ENCODE results near the gene MEAK7.

The MEAK7 gene

DNA sequence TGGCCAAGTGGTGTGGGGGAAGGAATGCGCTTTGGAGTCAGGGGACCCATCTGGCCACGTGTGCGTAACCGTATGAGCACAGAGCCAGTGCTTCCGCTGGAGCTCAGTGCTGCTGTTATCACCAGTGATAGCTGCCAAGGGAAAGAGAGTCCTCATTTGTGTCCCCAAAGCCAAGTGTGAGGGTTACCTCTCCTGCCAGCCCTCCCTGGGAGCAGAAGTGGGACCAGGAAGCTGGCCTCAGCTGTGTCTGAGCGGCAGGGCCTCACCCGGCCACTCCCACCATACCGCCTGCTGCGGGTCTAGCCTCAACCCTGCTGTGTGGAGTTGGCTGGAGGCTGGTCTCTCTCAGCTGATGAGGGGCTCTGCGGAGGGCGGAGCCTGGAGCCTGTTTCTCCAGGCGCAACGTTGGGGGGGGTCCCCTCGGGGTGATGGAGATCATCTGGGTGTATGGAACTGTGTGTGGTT lies 44.5 kb downstream of the MEAK7 start:
- Histone ChIP-seq H3F3A (ENCODE audit: control insufficient read depth, insufficient read depth) (no peaks in the 10 kb centered on the region), H3K27ac (ENCODE audit: low read depth, low read length) (no peak overlapping the region), H3K9me2 (replicated peaks; ENCODE audit: control insufficient read depth, low read length) (no peaks in the 10 kb centered on the region), H3K4me2 (ENCODE audit: low read length) (no peak overlapping the region), H3K79me2 (ENCODE audit: control insufficient read depth, low read length) (no peaks in the 10 kb centered on the region), H3K9me3 (ENCODE audit: control insufficient read depth, insufficient read depth, low read length) (no peaks in the 10 kb centered on the region), H4K20me1 (ENCODE audit: control insufficient read depth, insufficient read depth, low read depth, low read length) (no peaks in the 10 kb centered on the region), H3K4me1 (ENCODE audit: control insufficient read depth, low read length) (no peaks in the 10 kb centered on the region), H3K36me3 (ENCODE audit: control insufficient read depth, low read length) (no peaks in the 10 kb centered on the region), H3K4me3 (ENCODE audit: low read length) (no peak overlapping the region), H3K27me3 (ENCODE audit: control insufficient read depth, low read length) (no peaks in the 10 kb centered on the region)
- TF ChIP-seq EZH2phosphoT487 (IDR thresholded peaks at IDR 0.05; ENCODE audit: borderline replicate concordance, low read length): no peak
- TF ChIP-seq, protein P1, sequence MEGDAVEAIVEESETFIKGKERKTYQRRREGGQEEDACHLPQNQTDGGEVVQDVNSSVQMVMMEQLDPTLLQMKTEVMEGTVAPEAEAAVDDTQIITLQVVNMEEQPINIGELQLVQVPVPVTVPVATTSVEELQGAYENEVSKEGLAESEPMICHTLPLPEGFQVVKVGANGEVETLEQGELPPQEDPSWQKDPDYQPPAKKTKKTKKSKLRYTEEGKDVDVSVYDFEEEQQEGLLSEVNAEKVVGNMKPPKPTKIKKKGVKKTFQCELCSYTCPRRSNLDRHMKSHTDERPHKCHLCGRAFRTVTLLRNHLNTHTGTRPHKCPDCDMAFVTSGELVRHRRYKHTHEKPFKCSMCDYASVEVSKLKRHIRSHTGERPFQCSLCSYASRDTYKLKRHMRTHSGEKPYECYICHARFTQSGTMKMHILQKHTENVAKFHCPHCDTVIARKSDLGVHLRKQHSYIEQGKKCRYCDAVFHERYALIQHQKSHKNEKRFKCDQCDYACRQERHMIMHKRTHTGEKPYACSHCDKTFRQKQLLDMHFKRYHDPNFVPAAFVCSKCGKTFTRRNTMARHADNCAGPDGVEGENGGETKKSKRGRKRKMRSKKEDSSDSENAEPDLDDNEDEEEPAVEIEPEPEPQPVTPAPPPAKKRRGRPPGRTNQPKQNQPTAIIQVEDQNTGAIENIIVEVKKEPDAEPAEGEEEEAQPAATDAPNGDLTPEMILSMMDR (IDR thresholded peaks at IDR 0.05; ENCODE audit: low read depth, low read length, poor library complexity, severe bottlenecking): no peak

DNA sequence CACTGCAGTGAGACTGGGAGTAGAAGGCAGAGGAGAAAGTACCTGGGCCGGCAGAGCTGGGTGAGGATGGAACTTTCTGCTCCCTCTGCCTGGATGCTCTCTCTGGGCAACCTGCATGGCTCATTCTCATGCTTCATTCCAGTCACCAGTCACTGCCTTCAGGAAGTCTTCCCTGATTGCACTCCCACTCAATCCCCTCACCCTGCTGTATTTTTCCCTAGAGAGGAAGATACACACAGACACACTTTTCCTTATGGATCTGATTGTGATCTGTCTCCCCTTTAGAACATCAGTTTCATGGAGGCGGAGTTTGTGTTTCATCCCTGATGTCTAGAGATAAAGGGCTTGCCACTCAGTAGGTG lies 44.9 kb downstream of the MEAK7 start:
- Histone ChIP-seq H3K4me2 (ENCODE audit: low read length) (no peak overlapping the region), H4K20me1 (ENCODE audit: control insufficient read depth, insufficient read depth, low read depth, low read length) (no peaks in the 10 kb centered on the region), H3K79me2 (ENCODE audit: control insufficient read depth, low read length) (no peaks in the 10 kb centered on the region), H3K9me2 (replicated peaks; ENCODE audit: control insufficient read depth, low read length) (no peaks in the 10 kb centered on the region), H3K9me3 (ENCODE audit: control insufficient read depth, insufficient read depth, low read length) (no peaks in the 10 kb centered on the region), H3K27me3 (ENCODE audit: control insufficient read depth, low read length) (no peaks in the 10 kb centered on the region), H3K4me3 (ENCODE audit: low read length) (no peak overlapping the region), H3K4me1 (ENCODE audit: control insufficient read depth, low read length) (no peaks in the 10 kb centered on the region), H3K36me3 (ENCODE audit: control insufficient read depth, low read length) (no peaks in the 10 kb centered on the region), H3K27ac (ENCODE audit: low read depth, low read length) (no peak overlapping the region), H3F3A (ENCODE audit: control insufficient read depth, insufficient read depth) (no peaks in the 10 kb centered on the region)
- no peak for TF ChIP-seq EZH2phosphoT487 (IDR thresholded peaks at IDR 0.05; ENCODE audit: borderline replicate concordance, low read length)
- TF ChIP-seq, protein P1 (IDR thresholded peaks at IDR 0.05; ENCODE audit: low read depth, low read length, poor library complexity, severe bottlenecking): no peak

DNA sequence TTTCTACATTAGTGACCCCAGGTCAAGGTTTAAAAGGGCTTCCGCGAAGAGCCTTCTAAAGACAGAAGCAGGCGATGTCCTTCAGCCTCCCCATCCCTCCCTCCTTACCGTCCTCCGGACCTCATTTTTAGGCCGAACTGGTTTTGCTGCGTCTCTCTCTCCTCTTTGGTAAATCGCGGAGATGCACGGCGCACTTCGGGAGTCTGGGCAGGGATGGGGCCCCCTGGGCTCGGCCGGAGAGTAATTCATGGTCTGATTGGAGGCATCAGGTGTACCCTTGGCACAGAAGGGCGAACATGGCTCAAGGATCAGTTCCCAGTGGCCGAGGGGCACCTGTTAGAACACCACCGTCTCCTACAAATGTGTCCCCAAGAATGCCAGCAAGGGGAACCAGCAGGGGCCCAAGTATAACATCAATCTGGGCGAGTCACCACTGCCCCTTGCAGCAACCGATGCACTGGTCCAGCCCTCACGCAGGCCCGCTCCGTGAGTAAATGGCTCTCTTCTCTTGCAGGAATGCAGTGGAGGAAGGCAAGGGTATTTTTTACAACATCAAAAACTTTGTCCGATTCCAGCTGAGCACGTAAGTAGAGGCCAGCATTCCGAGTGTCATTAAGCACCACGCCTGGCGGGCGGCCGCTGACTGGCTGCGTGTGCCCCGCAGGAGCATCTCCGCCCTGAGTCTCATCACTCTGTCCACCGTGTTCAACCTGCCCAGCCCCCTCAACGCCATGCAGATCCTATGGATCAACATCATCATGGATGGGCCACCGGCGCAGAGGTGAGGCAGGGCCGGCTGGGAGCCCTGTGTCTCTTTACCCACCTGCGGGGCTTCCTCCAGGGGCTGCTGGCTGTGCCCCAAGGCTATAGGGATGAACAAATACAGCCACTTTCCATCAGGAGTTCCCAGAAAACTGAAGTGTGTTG lies 45.6 kb downstream of the MEAK7 start:
- Histone ChIP-seq H3K4me1 (ENCODE audit: control insufficient read depth, low read length) (no peaks in the 10 kb centered on the region), H3K36me3 (ENCODE audit: control insufficient read depth, low read length) (no peaks in the 10 kb centered on the region), H3K79me2 (ENCODE audit: control insufficient read depth, low read length) (no peaks in the 10 kb centered on the region), H3K4me2 (ENCODE audit: low read length) (no peak overlapping the region), H3K27me3 (ENCODE audit: control insufficient read depth, low read length) (no peaks in the 10 kb centered on the region), H3K4me3 (ENCODE audit: low read length) (no peak overlapping the region), H3K27ac (ENCODE audit: low read depth, low read length) (no peak overlapping the region), H3K9me3 (ENCODE audit: control insufficient read depth, insufficient read depth, low read length) (no peaks in the 10 kb centered on the region), H4K20me1 (ENCODE audit: control insufficient read depth, insufficient read depth, low read depth, low read length) (no peaks in the 10 kb centered on the region), H3K9me2 (replicated peaks; ENCODE audit: control insufficient read depth, low read length) (no peaks in the 10 kb centered on the region), H3F3A (ENCODE audit: control insufficient read depth, insufficient read depth) (no peaks in the 10 kb centered on the region)
- TF ChIP-seq, protein P1 (IDR thresholded peaks at IDR 0.05; ENCODE audit: low read depth, low read length, poor library complexity, severe bottlenecking): no peak
- TF ChIP-seq EZH2phosphoT487 (IDR thresholded peaks at IDR 0.05; ENCODE audit: borderline replicate concordance, low read length): no peak

Measured in DOHH2 (cell line).